Gastrocnemius medialis (tissue), 4 donors: Measurements from ENCODE around the gene PIAS4. TPM values are rescaled to one million over a fixed set of nuclear protein-coding genes. Genes with fewer than 3 reads are reported as not detected.
"Not testable (repeated sequence)": the region's sequence is repeated elsewhere in the genome, so short reads cannot be mapped to it uniquely, and the experiment has no call there.

Experiments used
- ATAC-seq, 2 donors: fragments of 150-250 bp; one replicate each; pipeline ENCODE4 v1.9.1; 2016
- DNase-seq, 2 donors: peaks; one replicate each; pipeline ENCODE4 v3.0.0-alpha.2; 2019
- H3K27ac ChIP-seq, 4 donors: fragments of 200-600 bp; sonication (generic); 1 replicate in 1 of 4; 2 replicates in 3 of 4; pipeline ENCODE4 v1.5.1; 2016 to 2018; ENCODE audit warnings: mild to moderate bottlenecking in 2 of 4, moderate library complexity in 1 of 4
- H3K27me3 ChIP-seq, 3 donors: fragments of 200-600 bp; sonication (generic) in 2 of 3; 1 replicate in 1 of 3; 2 replicates in 2 of 3; pipeline versions ENCODE4 v1.5.1 to v1.6.0; 2016 to 2019; ENCODE audit warnings: mild to moderate bottlenecking in 1 of 3, moderate library complexity in 1 of 3
- H3K36me3 ChIP-seq, 2 donors: fragments of 200-600 bp; sonication (generic) in 1 of 2; one replicate each; pipeline ENCODE4 v1.5.1; 2017 to 2018
- H3K4me1 ChIP-seq, 2 donors: fragments of 200-600 bp; sonication (generic) in 1 of 2; one replicate each; pipeline ENCODE4 v1.5.1; 2016 to 2017; ENCODE audit warnings: mild to moderate bottlenecking in 2 of 2
- H3K4me3 ChIP-seq, 4 donors: fragments of 200-600 bp; sonication (generic) in 3 of 4; 1 replicate in 1 of 4; 2 replicates in 3 of 4; pipeline ENCODE4 v1.5.1; 2016 to 2019; ENCODE audit warnings: mild to moderate bottlenecking in 2 of 4
- H3K9me3 ChIP-seq, 3 donors: fragments of 200-600 bp; sonication (generic) in 2 of 3; 1 replicate in 1 of 3; 2 replicates in 2 of 3; pipeline ENCODE4 v1.5.1; 2016 to 2019
- CTCF ChIP-seq, 5 experiments: fragments of 450-650 bp in 3 of 5; fragments of 200-600 bp in 2 of 5; sonication (generic) in 2 of 5; IDR thresholded peaks in 4 of 5; conservative IDR thresholded peaks in 1 of 5; 1 replicate in 4 of 5; 2 replicates in 1 of 5; pipeline ENCODE4 v1.5.1; 2016 to 2019; ENCODE audit warnings: antibody characterized with exemption in 5 of 5, mild to moderate bottlenecking in 3 of 5, moderate library complexity in 3 of 5
- POLR2A ChIP-seq, 2 donors: fragments of 450-650 bp; IDR thresholded peaks; one replicate each; pipeline ENCODE4 v1.6.1; 2017; ENCODE audit warnings: antibody characterized with exemption in 2 of 2, mild to moderate bottlenecking in 2 of 2, moderate library complexity in 2 of 2
- in situ Hi-C, 4 donors: fragments of 200-750 bp; cut with MboI; loops; one replicate each; pipeline versions ENCODE4 v1.15.0 to v1.8.0; 2017; ENCODE audit warnings: low sequenced_read_pairs in 4 of 4
- intact Hi-C: fragments of 100-400 bp; cut with DNase I; formaldehyde crosslinking; loops from one replicate; pipeline ENCODE4 v1.15.1; 2023; ENCODE audit warnings: low total_unique reads
- total RNA-seq, 4 donors: library from RNA; depleted of rRNA; stranded (reverse); fragments of >200 nt; gene quantifications; one replicate each; pipeline versions ENCODE4 v1.1.0 to v1.2.3, GENCODE V29; 2016

The PIAS4 gene
- total RNA-seq, 4 donors from 2014 or later: 15.5 to 20.0 (median 17.5) TPM

DNA sequence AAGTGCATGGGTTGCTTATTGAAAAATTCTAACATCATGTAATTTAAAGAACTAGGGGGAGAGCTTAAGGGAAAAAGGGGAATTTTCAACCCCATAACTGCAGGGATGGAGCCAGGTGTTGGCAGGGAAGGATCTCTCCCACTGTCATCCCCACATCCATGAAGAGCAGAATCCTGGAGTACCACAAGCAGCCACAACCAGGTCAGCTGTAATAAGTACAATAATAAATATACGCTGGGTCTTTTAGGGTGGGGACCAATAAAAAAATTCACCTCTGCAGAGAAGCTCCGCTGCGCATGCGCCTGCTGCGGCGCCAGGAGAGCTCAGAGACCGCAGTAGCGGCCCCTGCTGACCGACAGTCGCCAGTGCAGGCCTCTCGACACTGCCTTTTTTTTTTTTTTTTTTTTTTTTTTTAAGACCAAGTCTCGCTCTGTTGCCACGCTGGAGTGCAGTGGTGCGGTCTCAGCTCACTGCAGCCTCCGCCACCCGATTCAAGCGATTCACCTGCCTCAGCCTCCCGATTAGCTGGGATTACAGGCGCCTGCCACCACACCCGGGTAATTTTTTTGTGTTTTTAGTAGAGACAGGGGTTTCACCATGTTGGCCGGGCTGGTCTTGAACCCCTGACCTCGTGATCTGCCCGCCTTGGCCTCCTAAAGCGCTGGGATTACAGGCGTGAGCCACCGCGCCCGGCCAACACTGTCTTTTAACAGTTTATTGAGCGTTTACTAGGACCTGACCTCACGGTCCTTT is 19.7 kb upstream of the PIAS4 start:
- peak in 1 of 2 donors; percentile 10 for ATAC-seq
- Histone ChIP-seq H3K27me3 (no peaks in the 10 kb centered on the region), H3K27ac (peak overlapping the region in 3 of 4 donors; percentile 26 to 91 (median 89)), H3K4me1 (peaks cover 36 to 44% of the 10 kb centered on the region in 2 donors), H3K4me3 (peak overlapping the region in 2 of 4 donors; percentile 10 to 31), H3K36me3 (peaks cover 0 to 16% of the 10 kb centered on the region in 2 donors), H3K9me3 (no peaks in the 10 kb centered on the region)
- in situ Hi-C loops: loop anchor here in 1 of 4 donors (10.0 kb wide), 1 partner anchor 77 kb away; the partner anchor contains the start of gene ZBTB7A
- TF ChIP-seq POLR2A (IDR thresholded peaks at IDR 0.05): no peak
- TF ChIP-seq CTCF (IDR thresholded peaks at IDR 0.05 in 4 of 5, conservative IDR thresholded peaks at IDR 0.05 in 1 of 5): peak; percentile 81 to 89 (median 85)
- intact Hi-C loops: loop anchor here (5.0 to 10.0 kb wide), 2 partner anchors 195 to 357 kb away; partner anchors contain the start of genes ANKRD24, MPND and SIRT6
- peak; percentile 63 to 82 for DNase-seq

DNA sequence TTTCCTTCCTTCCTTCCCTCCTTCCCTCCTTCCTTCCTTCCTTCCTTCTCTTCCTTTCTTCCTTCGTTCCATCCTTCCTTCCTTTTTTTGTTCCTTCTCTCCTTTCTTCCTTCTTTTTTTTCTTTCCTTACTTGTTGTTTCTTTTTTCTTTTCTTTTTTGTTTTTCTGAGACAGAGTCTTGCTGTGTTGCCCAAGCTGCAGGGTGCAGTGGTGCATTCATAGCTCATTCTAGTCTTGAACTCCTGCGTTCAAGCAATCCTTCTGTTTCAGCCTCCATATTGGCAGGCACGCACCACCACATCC is 16.8 kb upstream of the PIAS4 start:
- H3K27ac ChIP-seq: no peak overlapping the region
- no peak for DNase-seq
- intact Hi-C loops: no loop called here
- no peaks in the 10 kb centered on the region for H3K9me3 ChIP-seq
- TF ChIP-seq POLR2A (IDR thresholded peaks at IDR 0.05) (no peak), CTCF (IDR thresholded peaks at IDR 0.05 in 4 of 5, conservative IDR thresholded peaks at IDR 0.05 in 1 of 5) (no peak)
- no peak for ATAC-seq
- in situ Hi-C loops: loop anchor here in 1 of 4 donors (10.0 kb wide), 1 partner anchor 144 kb away; no protein-coding TSS in a partner anchor
- H3K4me3 ChIP-seq: no peak overlapping the region
- H3K27me3 ChIP-seq: no peaks in the 10 kb centered on the region
- peaks cover 19 to 24% of the 10 kb centered on the region in 2 donors for H3K4me1 ChIP-seq
- no peaks in the 10 kb centered on the region for H3K36me3 ChIP-seq

DNA sequence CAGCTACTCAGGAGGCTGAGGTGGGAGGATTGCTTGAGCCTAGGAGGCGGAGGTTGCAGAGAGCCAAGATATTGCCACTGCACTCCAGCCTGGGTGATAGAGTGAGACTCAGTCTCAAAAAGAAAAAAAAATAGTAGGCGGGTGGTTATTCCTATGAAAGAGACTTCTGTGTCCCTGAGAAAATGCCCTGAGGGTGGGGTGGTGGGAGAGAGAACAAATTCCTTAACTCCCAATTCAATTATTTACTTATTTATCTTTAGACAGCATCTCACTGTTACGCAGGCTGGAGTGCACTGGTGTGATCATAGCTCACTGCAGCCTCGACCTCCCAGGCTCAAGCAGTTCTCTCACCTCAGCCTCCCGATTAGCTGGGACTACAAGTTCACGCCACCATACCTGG is 11.9 kb upstream of the PIAS4 start:
- H3K4me1 ChIP-seq: no peaks in the 10 kb centered on the region
- TF ChIP-seq POLR2A (IDR thresholded peaks at IDR 0.05) (no peak), CTCF (IDR thresholded peaks at IDR 0.05 in 4 of 5, conservative IDR thresholded peaks at IDR 0.05 in 1 of 5) (no peak)
- ATAC-seq (no peak), DNase-seq (no peak)
- in situ Hi-C loops (loop anchor here in 1 of 4 donors (10.0 kb wide), 1 partner anchor 139 kb away; no protein-coding TSS in a partner anchor), intact Hi-C loops (no loop called here)
- H3K9me3 ChIP-seq: no peaks in the 10 kb centered on the region
- H3K36me3 ChIP-seq: no peaks in the 10 kb centered on the region
- H3K27ac ChIP-seq: no peak overlapping the region
- H3K4me3 ChIP-seq: no peak overlapping the region
- no peaks in the 10 kb centered on the region for H3K27me3 ChIP-seq

DNA sequence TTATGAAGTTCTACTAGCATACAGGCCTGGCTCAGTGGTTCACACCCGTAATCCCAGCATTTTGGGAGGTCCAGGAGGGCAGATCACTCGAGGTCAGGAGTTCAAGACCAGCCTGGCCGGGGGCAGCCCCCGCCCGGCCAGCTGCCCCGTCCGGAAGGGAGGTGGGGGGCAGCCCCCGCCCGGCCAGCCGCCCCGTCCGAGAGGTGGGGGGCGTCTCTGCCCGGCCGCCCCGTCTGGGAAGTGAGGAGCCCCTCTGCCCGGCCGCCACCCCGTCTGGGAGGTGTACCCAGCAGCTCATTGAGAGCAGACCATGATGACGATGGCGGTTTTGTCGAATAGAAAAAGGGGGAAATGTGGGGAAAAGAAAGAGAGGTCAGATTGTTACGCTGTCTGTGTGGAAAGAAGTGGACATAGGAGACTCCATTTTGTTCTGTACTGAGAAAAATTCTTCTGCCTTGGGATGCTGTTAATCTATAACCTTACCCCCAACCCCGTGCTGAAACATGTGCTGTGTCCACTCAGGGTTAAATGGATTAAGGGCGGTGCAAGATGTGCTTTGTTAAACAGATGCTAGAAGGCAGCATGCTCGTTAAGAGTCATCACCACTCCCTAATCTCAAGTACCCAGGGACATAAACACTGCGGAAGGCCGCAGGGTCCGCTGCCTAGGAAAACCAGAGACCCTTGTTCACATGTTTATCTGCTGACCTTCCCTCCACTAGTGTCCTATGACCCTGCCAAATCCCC is 8.7 kb upstream of the PIAS4 start:
- H3K27me3 ChIP-seq, ATAC-seq, H3K4me1 ChIP-seq, DNase-seq, H3K36me3 ChIP-seq, H3K27ac ChIP-seq, H3K9me3 ChIP-seq, intact Hi-C loops, H3K4me3 ChIP-seq: not testable (repeated sequence)
- in situ Hi-C loops: loop anchor here in 1 of 4 donors (10.0 kb wide), 1 partner anchor 136 kb away; no protein-coding TSS in a partner anchor

DNA sequence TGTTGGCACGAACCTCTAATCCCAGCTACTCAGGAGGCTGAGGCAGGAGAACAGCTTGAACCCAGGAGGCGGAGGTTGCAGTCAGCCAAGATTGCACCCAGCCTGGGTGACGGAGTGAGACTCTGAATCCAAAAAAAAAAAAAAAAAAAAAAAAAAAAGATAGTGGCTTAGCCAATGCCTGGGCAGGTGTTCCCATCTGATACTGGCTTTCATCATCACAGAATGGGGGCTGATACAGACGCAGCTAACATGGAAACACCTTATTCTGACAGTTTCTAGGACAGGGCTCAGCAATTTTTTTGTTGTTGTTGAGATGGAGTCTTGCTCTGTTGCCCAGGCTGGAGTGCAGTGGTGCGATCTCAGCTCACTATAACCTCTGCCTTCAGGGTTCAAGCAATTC is 6.7 kb upstream of the PIAS4 start:
- H3K9me3 ChIP-seq, H3K4me1 ChIP-seq, H3K27me3 ChIP-seq, H3K27ac ChIP-seq, intact Hi-C loops, DNase-seq, ATAC-seq, H3K36me3 ChIP-seq, H3K4me3 ChIP-seq: not testable (repeated sequence)
- in situ Hi-C loops: loop anchor here in 2 of 4 donors (10.0 to 25.0 kb wide), 2 partner anchors 64 to 137 kb away; partner anchors contain the start of gene ZBTB7A (in 1 of the 2)

GRCh38 chr19:4005436-4005835 is 2.1 kb upstream of the PIAS4 start:
- not testable (repeated sequence) for H3K27ac ChIP-seq, ATAC-seq, H3K4me3 ChIP-seq, H3K36me3 ChIP-seq, H3K27me3 ChIP-seq, H3K9me3 ChIP-seq, DNase-seq
- intact Hi-C loops (loop anchor here (5.0 kb wide), 1 partner anchor 117 kb away; the partner anchor contains the start of gene MAP2K2), in situ Hi-C loops (loop anchor here in 2 of 4 donors (10.0 to 25.0 kb wide), 2 partner anchors 59 to 132 kb away; partner anchors contain the start of gene ZBTB7A (in 1 of the 2))
- H3K4me1 ChIP-seq: peaks cover 28 to 32% of the 10 kb centered on the region in 2 donors
